Measurements from ENCODE around the gene C9orf78. TPM values are rescaled to one million over a fixed set of nuclear protein-coding genes. Genes with fewer than 3 reads are reported as not detected.

The C9orf78 gene, protein sequence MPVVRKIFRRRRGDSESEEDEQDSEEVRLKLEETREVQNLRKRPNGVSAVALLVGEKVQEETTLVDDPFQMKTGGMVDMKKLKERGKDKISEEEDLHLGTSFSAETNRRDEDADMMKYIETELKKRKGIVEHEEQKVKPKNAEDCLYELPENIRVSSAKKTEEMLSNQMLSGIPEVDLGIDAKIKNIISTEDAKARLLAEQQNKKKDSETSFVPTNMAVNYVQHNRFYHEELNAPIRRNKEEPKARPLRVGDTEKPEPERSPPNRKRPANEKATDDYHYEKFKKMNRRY
- 100 to 1,000 TPM in 1 of 3 donors, 10 to 100 TPM in 2; 56.7 to 189 (median 57.8) TPM for total RNA-seq

DNA sequence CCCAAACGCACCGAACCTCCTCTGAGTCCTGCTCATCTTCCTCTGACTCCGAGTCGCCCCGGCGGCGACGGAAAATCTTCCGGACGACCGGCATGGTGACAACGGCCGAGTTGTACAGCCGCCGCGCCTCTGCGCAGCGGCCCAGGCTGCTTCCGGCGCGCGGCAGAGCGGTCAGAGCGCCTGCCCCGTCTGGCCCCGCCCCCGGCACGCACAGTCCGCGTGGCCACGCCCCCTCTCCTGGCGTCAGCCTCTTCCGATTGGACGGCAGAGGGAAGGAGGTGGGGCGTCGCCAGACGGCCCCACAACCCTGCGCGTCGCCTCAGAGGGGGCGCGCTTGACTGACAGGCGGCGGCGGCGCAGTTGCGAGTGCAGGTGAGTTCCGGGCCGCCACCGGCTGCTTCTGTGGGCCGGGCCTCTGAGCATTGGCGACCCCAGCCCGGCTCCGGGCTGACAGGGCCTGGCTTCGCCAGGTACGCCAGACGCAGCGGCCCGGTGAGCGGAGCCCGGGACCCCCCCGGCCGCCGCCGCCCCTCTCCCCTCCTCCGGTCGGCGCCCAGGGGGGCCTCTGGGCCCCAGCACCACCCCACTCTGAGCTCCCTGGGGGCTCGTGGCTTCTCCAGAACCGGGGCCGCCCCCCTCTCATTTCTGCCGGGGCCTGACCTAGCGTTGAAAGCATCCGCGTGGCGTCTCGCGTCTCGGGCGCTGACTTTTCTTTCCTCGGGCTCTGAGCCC lies at the start of gene C9orf78, which contains the start of gene USP20:
Gene C9orf78 (minus strand): TSS at position 148 of the 732 bp plus-strand sequence. CDS start 54 bp downstream, at position 94.
Gene USP20 (plus strand): TSS at position 331 of the 732 bp plus-strand sequence. CDS start 17,098 bp downstream, outside the sequence.
- intact Hi-C loops (cut with DNase I; ENCODE audit: low total_unique reads) = no loop called here
- Histone ChIP-seq H3K4me3 (peak within 1 kb of the TSS; percentile 75 to 94 (median 80)), H3K27ac (peak within 1 kb of the TSS; percentile 86 to 92), H3K9me3 (no peaks in the 10 kb centered on the region), H3K27me3 (no peaks in the 10 kb centered on the region), H3K36me3 (no peaks in the 10 kb centered on the region), H3K4me1 (peaks cover 0 to 12% of the 10 kb centered on the region in 2 donors)
- DNase-seq (ENCODE audit: low spot score in 2 of 2) = peak; percentile 93 to 94
- peak; percentile 91 for TF ChIP-seq POLR2A (IDR thresholded peaks at IDR 0.05)
- TF ChIP-seq CTCF (IDR thresholded peaks at IDR 0.05) = no peak
- TF ChIP-seq POLR2AphosphoS5 (IDR thresholded peaks at IDR 0.05) = peak; percentile 95 to 98 (median 96)

- intact Hi-C loops (cut with DNase I; ENCODE audit: low total_unique reads) = loop anchor here (10.0 kb wide), 1 partner anchor 160 kb away; the partner anchor contains the start of gene FNBP1
- peak; percentile 82 to 86 for DNase-seq (ENCODE audit: low spot score in 2 of 2)
- Histone ChIP-seq H3K27me3 (no peaks in the 10 kb centered on the region), H3K4me3 (peak overlapping the region; percentile 25 to 70 (median 50)), H3K36me3 (no peaks in the 10 kb centered on the region), H3K27ac (peak overlapping the region; percentile 81 to 92), H3K9me3 (no peaks in the 10 kb centered on the region), H3K4me1 (peaks cover 5 to 14% of the 10 kb centered on the region in 2 donors)
- TF ChIP-seq POLR2AphosphoS5 (IDR thresholded peaks at IDR 0.05) (no peak), POLR2A (IDR thresholded peaks at IDR 0.05) (no peak), CTCF (IDR thresholded peaks at IDR 0.05) (no peak)
These were observed 49.3 kb upstream of the C9orf78 start for GRCh38 chr9:129884220-129885017.

- H3K27ac ChIP-seq = peak overlapping the region in 1 of 2 donors; percentile 25
- H3K27me3 ChIP-seq = no peaks in the 10 kb centered on the region
- H3K36me3 ChIP-seq = no peaks in the 10 kb centered on the region
- intact Hi-C loops (cut with DNase I; ENCODE audit: low total_unique reads) = loop anchor here (10.0 kb wide), 1 partner anchor 163 kb away; the partner anchor contains the start of gene FNBP1
- no peak for DNase-seq (ENCODE audit: low spot score in 2 of 2)
- no peaks in the 10 kb centered on the region for H3K9me3 ChIP-seq
- no peak for TF ChIP-seq CTCF (IDR thresholded peaks at IDR 0.05)
- peaks cover 5 to 14% of the 10 kb centered on the region in 2 donors for H3K4me1 ChIP-seq
- no peak overlapping the region for H3K4me3 ChIP-seq
These were observed 46.7 kb upstream of the C9orf78 start for GRCh38 chr9:129881547-129882324.

DNA sequence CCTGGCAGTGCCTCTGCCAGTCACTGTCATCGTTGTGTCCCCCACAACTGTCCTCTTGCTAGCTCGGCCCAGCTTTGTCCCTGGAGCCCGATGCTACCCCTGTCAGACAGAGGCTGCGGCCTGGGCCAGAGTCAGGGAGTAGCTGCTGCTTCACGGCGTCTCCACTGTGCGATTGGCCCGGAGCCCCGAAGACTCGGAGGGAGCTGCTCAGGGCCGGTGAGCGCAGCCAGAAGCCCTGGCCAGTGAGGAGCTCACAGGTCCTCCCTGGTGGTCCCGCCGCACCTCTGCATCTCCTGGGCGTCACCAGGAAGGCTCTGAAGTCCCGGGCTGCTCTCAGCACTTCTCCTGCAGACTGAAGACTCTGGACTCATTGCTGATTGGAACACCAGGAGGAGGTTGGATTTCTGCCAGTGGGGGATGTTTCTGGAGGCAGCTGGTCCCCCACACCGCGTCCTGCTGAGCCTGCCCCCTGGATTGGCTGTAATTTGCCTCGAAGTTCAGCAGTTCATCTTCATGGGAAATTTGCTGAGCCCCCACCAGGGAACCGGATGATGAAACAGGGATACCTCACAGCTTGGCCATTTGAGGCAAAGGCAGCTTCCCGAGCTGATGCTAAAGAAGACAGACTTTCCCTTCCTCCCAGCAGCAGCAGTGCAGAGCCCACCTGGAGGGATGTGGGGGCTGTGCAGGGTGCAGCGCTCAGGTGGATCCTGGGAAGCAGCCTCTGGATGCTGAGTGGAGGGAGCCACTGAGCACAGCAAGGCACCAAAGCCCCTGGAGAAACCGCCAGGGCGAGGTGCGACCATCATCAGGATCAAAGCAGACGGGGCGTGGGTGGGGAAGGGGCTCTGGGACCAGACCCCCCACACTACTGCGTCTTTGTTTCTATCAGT lies 45.8 kb upstream of the C9orf78 start:
- Histone ChIP-seq H3K36me3 (no peaks in the 10 kb centered on the region), H3K27me3 (no peaks in the 10 kb centered on the region), H3K9me3 (no peaks in the 10 kb centered on the region), H3K4me3 (no peak overlapping the region), H3K4me1 (peaks cover 5 to 12% of the 10 kb centered on the region in 2 donors), H3K27ac (peak overlapping the region in 1 of 2 donors; percentile 25)
- TF ChIP-seq POLR2AphosphoS5 (IDR thresholded peaks at IDR 0.05) (no peak), CTCF (IDR thresholded peaks at IDR 0.05) (no peak), POLR2A (IDR thresholded peaks at IDR 0.05) (no peak)
- intact Hi-C loops (cut with DNase I; ENCODE audit: low total_unique reads) = loop anchor here (10.0 kb wide), 1 partner anchor 164 kb away; the partner anchor contains the start of gene FNBP1
- DNase-seq (ENCODE audit: low spot score in 2 of 2) = no peak

All from breast epithelium (tissue), 4 donors.